ENCODE results near the gene PLEKHH1.

PLEKHH1 gene

DNA sequence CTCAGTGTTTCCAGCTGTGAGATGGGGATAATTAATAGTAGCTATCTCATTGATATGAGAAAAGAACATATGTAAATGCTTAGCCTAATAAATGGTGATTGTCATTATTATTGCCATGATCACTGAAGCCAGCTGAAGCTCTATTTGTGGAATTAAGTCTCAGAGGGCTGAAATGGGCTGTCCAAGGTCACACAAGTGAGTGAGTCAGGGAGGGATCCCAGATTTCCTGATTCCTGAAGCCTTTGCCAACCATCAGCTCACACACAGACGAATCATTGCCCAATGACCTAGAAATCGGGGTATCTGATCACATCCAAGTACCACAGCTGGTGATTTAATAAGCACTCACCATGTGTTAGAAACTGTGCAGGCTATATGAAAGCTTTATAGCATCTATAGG is 23.0 kb upstream of the PLEKHH1 start:
- DNase-seq (ENCODE audit: low read depth in 2 of 2), result no peak

DNA sequence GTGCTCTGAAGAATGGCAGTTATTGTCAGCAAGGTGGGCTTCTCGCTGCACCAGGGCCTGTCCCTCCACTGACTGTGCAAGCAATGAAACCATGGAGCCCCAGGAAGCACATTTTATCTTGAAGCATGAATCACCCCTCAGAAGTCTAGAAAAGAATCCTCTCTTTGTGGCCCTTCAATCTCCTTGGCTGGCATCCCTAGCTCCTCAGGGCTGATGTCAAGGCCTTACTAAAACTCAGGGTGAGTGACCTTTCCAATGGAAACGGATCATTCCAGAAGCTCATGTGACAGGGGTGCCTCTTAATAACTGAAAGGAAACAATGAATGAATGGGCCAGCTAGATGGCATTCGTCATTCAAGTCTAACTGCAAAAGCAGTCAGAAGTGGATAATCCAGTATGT is 22.3 kb upstream of the PLEKHH1 start:
- no peak for DNase-seq (ENCODE audit: low read depth in 2 of 2)

DNA sequence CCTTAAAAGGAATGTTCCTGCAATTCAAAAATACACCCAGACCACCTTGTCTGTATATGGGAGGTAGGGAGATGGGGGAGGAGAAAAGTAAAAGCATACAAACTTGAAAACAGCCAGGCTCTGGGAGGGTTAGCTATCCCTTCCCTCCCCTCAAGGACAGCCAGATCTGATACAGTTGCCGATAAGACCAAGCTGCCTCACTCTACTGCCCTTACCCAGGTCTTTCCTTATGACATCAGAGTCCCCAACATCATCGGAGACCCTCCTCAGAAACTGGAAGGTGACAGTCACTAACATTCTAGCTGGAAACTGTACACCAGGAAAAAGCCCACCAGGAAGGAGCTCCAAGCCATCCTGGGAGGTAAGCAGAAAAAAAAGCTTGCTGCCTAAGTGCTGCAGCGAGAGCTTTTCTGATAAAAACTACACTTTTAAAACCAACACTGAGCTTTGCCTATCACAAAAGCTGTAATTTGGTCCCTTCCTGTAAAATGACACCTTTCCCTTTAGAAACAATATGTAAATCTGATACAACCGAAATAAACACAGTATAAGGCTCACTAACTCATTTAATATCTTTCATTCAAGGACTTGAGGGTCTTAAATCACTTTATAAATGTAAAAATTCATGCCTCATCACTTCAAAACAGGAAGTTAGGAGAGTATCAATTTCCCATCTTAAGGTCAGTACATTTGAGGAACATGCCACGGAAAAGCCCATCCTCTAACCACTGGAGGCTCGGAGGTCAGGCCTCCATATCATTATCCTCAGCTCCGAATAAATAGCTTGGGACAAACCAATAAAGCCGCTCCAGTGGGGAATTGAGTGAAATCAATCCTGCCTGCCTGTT is 20.4 kb upstream of the PLEKHH1 start:
- DNase-seq (ENCODE audit: low read depth in 2 of 2), result no peak

GRCh38 chr14:67513631-67514108 is 19.4 kb upstream of the PLEKHH1 start:
- DNase-seq (ENCODE audit: low read depth in 2 of 2), result no peak

- DNase-seq (ENCODE audit: low read depth in 2 of 2), result no peak
These were observed 18.9 kb upstream of the PLEKHH1 start for GRCh38 chr14:67514203-67514607.

GRCh38 chr14:67514650-67515385 is 18.3 kb upstream of the PLEKHH1 start:
- DNase-seq (ENCODE audit: low read depth in 2 of 2), result no peak

GRCh38 chr14:67515386-67516079 is 17.6 kb upstream of the PLEKHH1 start:
- no peak for DNase-seq (ENCODE audit: low read depth in 2 of 2)

DNA sequence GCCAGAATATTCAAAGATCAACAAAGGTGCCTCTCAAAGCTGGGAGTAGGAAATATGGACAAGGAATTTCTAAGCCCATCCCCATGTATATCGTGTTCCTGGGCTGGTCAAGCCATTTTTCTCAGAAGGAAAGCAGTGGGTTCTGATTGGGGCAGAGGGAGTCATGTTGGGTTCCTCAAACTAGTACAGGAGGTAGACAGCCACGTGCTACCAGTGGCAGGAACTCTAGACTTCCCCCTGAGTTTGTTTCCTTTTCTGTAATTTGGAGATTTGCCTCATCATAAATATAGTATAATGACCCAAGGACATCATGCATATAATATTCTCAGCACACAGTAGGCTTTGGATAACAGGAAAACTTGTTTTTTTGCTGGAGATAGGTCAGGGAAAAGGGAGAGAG is 16.4 kb upstream of the PLEKHH1 start:
- DNase-seq (ENCODE audit: low read depth in 2 of 2), result no peak

GRCh38 chr14:67517083-67517482 is 16.0 kb upstream of the PLEKHH1 start:
- DNase-seq (ENCODE audit: low read depth in 2 of 2), result no peak

DNA sequence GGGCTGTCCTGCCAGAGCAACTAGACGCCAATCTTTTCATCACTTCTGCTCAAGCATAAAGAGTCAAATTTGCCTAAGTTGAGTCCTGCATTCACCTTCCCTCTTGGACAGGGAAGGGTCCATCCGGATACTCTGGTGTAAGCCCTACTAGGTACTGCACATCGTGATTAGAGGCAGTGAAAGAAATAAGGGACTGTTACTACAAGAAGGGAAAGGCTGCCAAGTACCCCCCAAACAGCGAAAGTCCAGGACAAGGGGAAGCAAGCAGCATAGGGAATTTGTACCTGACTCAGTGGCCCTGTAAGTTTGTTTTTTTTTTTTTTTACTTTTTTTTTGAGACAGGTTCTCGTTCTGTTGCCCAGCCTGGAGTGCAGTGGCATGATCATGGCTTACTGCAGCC is 13.7 kb upstream of the PLEKHH1 start:
- no peak for DNase-seq (ENCODE audit: low read depth in 2 of 2)

- no peak for DNase-seq (ENCODE audit: low read depth in 2 of 2)
These were observed 12.6 kb upstream of the PLEKHH1 start for GRCh38 chr14:67520482-67520881.

GRCh38 chr14:67522270-67522669 is 10.8 kb upstream of the PLEKHH1 start:
- no peak for DNase-seq (ENCODE audit: low read depth in 2 of 2)

DNA sequence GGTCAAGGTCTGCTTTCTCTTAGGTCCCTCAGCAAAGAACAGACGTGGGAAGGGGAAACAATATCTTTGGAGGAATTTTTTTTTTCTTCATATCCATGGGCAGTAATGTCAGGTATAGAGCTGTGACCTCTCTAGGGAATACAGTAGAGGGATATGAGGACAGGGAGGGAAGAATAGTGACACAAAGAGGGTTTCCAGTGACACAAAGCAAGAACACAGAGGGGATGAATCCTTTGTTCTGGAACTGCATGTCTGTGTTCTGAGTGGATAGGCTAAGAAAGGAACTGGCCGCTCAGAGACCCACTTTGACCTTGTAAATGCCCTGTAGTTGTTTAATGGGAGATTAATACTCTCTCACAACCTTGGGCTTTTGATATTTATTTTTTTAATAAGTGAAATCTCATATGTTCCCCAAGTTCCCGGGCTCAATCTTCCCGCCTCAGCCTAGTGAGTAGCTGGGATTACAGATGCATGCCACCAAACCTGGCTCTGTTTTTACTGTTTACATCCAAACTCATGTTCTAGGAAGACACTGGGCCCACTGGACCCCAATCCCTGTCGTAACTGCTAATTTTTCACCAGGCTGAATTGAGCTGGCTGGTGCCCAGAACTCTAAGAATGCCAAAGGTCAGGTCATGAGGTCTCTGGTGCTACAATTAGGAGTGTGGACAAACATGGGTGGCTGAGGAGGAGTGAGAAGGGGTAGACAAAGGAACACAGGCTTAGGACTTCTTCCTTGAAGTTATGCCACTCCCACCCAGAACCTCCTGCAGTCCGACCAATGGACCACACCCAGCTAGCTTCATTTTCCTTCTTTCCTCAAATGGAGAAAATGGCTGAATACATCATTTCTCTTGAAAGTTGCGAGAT is 9.1 kb upstream of the PLEKHH1 start:
- no peak for DNase-seq (ENCODE audit: low read depth in 2 of 2)

GRCh38 chr14:67524634-67524963 is 8.5 kb upstream of the PLEKHH1 start:
- DNase-seq (ENCODE audit: low read depth in 2 of 2), result no peak

DNA sequence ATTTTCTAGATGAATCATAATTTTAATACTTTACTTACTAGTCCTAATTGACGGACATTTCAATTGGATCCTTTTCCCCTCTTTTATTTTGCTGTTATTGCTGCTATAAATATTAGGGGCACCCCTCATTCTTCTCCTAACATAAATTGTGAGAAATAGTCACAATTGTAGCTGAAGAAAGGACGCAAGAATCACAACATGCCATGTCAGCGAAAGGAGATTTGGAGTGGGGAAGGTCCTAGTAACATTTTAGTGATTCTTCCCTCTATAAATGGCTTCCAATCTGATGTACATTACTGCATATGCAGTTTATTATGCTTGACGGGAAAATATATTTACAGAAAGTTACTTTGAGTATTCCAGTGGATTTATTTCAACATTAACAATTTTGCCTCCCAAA is 7.7 kb upstream of the PLEKHH1 start:
- no peak for DNase-seq (ENCODE audit: low read depth in 2 of 2)

DNA sequence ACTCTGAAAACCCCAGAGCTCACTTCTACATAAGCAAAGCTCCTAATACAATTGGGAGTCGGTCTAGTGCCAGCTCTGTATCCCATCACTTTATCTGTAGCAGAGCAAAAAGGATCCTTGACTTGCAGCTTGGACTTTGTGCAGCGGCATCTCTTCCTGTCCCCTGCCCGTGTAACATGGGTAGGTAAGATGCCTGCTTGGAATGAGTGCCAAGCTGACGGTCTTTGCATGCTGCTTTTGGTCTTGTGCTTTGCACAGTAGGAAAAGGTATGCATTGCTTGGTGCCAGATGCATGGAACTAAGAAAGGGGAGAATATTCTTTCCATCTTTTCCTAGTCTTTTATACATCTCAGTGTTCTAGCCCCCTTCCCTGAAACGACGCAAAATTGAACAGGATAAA is 6.9 kb upstream of the PLEKHH1 start:
- no peak for DNase-seq (ENCODE audit: low read depth in 2 of 2)

DNA sequence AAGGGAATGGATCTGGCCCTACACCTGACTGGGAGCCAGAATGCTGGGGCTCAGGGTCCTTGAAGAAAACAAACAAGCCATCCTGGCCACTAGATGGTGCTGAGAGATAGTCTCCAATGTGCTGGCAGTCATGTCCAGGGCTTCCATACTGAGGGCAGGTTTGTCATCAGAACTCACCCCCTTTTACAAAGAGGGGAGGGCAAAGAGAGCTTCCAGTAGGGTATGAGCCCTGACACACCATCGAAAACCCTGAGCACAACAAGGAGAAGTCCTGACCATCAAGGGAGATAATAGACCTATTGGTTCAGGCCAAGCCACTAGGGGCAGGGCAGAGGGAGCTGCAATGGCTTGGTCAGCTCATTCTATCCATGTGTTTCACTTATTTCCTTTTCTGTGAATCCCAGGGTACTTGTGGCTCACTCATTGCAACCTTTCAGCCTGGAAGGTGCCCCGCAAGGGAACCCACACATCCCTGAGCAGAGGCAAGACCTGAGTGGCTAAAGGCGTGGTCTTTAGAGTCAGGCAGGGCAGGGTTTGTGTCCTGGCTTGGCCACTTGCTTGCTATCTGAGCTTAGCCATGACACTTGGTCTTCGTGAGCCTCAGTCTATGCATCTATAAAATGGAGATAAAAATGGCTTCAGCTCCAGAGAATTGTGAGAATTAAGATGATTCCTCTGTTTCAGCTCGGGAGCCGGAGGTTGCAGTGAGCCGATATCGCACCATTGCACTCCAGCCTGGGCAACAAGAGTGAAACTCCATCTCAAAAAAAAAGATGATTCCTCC is 6.2 kb upstream of the PLEKHH1 start:
- DNase-seq (ENCODE audit: low read depth in 2 of 2), result no peak

GRCh38 chr14:67527756-67528155 is 5.3 kb upstream of the PLEKHH1 start:
- DNase-seq (ENCODE audit: low read depth in 2 of 2), result no peak

GRCh38 chr14:67528276-67528675 is 4.8 kb upstream of the PLEKHH1 start:
- DNase-seq (ENCODE audit: low read depth in 2 of 2), result no peak

DNA sequence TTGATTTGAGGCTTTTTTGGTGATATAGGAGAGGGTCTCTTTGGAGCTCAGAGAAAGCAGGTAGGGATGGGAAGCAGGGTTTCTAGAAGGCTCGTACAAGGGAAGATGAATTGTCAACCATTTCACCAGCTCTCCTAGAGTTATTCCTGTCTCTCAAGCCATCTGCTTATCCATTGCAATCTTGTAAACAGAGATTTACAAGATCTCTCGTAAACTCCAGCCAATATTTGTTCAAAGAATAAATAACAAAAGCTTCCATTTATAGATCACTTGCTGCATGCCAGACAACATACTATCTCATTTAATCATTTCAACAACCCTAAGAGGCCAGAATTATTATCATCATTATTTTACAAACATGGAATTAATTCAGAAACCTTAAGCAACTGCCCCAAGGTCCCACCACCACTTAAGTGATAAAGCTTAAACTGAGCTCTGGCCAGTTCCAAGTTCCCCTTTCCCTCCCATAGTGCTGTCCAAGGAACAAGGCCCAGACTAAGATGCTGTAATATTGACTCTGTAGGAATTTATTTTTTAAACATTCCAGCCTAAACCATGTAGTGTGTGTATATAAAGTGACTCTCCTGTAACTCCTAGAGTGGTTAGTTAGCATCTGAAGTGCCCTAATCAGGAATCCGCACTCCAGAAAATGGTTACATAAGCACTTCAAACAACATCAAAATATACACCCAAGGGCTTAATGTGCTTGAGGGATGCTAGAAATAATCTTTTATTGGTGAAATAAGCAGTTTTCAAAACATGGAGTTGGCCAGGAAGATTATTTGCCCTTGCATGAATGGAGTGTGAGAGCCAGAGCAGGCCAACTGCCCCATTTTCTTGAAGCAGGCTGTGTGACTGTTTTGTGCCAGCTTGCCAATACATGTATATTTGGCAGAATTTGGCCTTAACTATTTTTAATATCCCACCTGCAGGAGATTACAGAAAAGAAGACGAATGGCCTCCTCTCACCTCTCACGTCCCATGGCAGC is 2.8 kb upstream of the PLEKHH1 start:
- no peak for DNase-seq (ENCODE audit: low read depth in 2 of 2)
